BJ (cell line): ENCODE data around the gene FAM50A. TPM values are rescaled to one million over a fixed set of nuclear protein-coding genes. Genes with fewer than 3 reads are reported as not detected.

Experiments
- CTCF ChIA-PET: fragments of 350-600 bp; formaldehyde crosslinking; extraction: SDS; loops from one replicate; lab custom pipeline; 2021; ENCODE audit warnings: antibody characterized with exemption, inconsistent platforms; lab: Yijun Ruan, JAX
- POLR2A ChIA-PET: fragments of 300-600 bp; sonication (Branson Sonifier 250); formaldehyde crosslinking; extraction: SDS; loops from one replicate; lab custom pipeline; 2021; ENCODE audit warnings: antibody characterized with exemption; lab: Charles Lee
- DNase-seq: peaks from one replicate; pipeline ENCODE4 v3.0.0-alpha.2; 2011; ENCODE audit warnings: low read depth
- H3K27me3 ChIP-seq: 2 replicates; pipeline ENCODE4 v1.6.0; 2011; ENCODE audit warnings: low read length; ENCODE audit not compliant: control insufficient read depth, insufficient read depth
- H3K36me3 ChIP-seq: 2 replicates; pipeline ENCODE4 v1.5.1; 2011; ENCODE audit warnings: low read length; ENCODE audit not compliant: control insufficient read depth, insufficient read depth
- H3K4me3 ChIP-seq: 2 replicates; pipeline ENCODE4 v1.5.1; 2011; ENCODE audit warnings: low read depth, mild to moderate bottlenecking, control low read depth, low read length
- CTCF ChIP-seq: IDR thresholded peaks from 2 replicates; pipeline ENCODE4 v1.5.1; 2011; ENCODE audit warnings: low read depth, mild to moderate bottlenecking, control low read depth, inconsistent platforms, low read length, moderate library complexity; ENCODE audit not compliant: insufficient read depth
- polyA plus RNA-seq: library from polyadenylated mRNA; depleted of rRNA; stranded (reverse); fragments of >200 nt; gene quantifications from 2 replicates; pipeline ENCODE4 v1.2.3, GENCODE V29; 2011

FAM50A gene
- polyA plus RNA-seq, 1 experiment, result 74.8 TPM

- Histone ChIP-seq H3K36me3 (peaks cover 50% of the 10 kb centered on the region), H3K4me3 (no peak overlapping the region), H3K27me3 (no peaks in the 10 kb centered on the region)
- ChIA-PET CTCF (interaction anchor here (1.2 kb wide), 1 partner anchor 61 kb away, joined by 3 read pairs; no protein-coding TSS in a partner anchor), POLR2A (no interaction called here)
- DNase-seq, result no peak
- no peak for TF ChIP-seq CTCF
Measured at GRCh38 chrX:154466036-154466435, 22.1 kb downstream of the FAM50A start.

GRCh38 chrX:154466907-154467306, 23.0 kb downstream of the FAM50A start:
- ChIA-PET CTCF (interaction anchor here (1.2 kb wide), 1 partner anchor 60 kb away, joined by 3 read pairs; no protein-coding TSS in a partner anchor), POLR2A (no interaction called here)

GRCh38 chrX:154467556-154467955, 23.6 kb downstream of the FAM50A start:
- TF ChIP-seq CTCF, result no peak
- no peak overlapping the region for H3K4me3 ChIP-seq
- no peak for DNase-seq
- ChIA-PET POLR2A (no interaction called here), CTCF (no interaction called here)
- peaks cover 46% of the 10 kb centered on the region for H3K36me3 ChIP-seq
- H3K27me3 ChIP-seq, result no peaks in the 10 kb centered on the region

More at GRCh38 chrX:154466907-154467306, 23.0 kb downstream of the FAM50A start:
- TF ChIP-seq CTCF, result no peak
- Histone ChIP-seq H3K4me3 (no peak overlapping the region), H3K36me3 (peaks cover 47% of the 10 kb centered on the region), H3K27me3 (no peaks in the 10 kb centered on the region)
- DNase-seq, result no peak

GRCh38 chrX:154468217-154468616, 24.3 kb downstream of the FAM50A start:
- CTCF ChIA-PET, result no interaction called here
- POLR2A ChIA-PET, result no interaction called here
- no peak for TF ChIP-seq CTCF

GRCh38 chrX:154469114-154469513, 25.2 kb downstream of the FAM50A start:
- no peak for DNase-seq
- CTCF ChIA-PET, result no interaction called here
- no peak for TF ChIP-seq CTCF
- peaks cover 40% of the 10 kb centered on the region for H3K36me3 ChIP-seq
- no peaks in the 10 kb centered on the region for H3K27me3 ChIP-seq
- POLR2A ChIA-PET, result no interaction called here
- no peak overlapping the region for H3K4me3 ChIP-seq

More at GRCh38 chrX:154468217-154468616, 24.3 kb downstream of the FAM50A start:
- DNase-seq, result no peak
- Histone ChIP-seq H3K36me3 (peaks cover 42% of the 10 kb centered on the region), H3K4me3 (no peak overlapping the region), H3K27me3 (no peaks in the 10 kb centered on the region)
